ENCODE measurements around the gene PRKCE.

Gene PRKCE

GRCh38 chr2:45898819-45899218 is 247.3 kb downstream of the PRKCE start:
- Histone ChIP-seq H3K4me3 (no peak overlapping the region), H3K36me3 (no peaks in the 10 kb centered on the region), H3K27me3 (no peaks in the 10 kb centered on the region), H3K27ac (no peak overlapping the region), H3K9me3 (no peaks in the 10 kb centered on the region), H3K4me1 (peaks cover 0 to 8% (median 0%) of the 10 kb centered on the region in 4 donors)
- intact Hi-C loops (cut with DNase I; ENCODE audit: low total_unique reads) = no loop called here
- TF ChIP-seq, protein P1, sequence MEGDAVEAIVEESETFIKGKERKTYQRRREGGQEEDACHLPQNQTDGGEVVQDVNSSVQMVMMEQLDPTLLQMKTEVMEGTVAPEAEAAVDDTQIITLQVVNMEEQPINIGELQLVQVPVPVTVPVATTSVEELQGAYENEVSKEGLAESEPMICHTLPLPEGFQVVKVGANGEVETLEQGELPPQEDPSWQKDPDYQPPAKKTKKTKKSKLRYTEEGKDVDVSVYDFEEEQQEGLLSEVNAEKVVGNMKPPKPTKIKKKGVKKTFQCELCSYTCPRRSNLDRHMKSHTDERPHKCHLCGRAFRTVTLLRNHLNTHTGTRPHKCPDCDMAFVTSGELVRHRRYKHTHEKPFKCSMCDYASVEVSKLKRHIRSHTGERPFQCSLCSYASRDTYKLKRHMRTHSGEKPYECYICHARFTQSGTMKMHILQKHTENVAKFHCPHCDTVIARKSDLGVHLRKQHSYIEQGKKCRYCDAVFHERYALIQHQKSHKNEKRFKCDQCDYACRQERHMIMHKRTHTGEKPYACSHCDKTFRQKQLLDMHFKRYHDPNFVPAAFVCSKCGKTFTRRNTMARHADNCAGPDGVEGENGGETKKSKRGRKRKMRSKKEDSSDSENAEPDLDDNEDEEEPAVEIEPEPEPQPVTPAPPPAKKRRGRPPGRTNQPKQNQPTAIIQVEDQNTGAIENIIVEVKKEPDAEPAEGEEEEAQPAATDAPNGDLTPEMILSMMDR (IDR thresholded peaks at IDR 0.05) = no peak
- DNase-seq = no peak

GRCh38 chr2:45899926-45900325 is 248.5 kb downstream of the PRKCE start:
- no peak overlapping the region for H3K4me3 ChIP-seq
- TF ChIP-seq, protein P1 (IDR thresholded peaks at IDR 0.05) = no peak
- no peaks in the 10 kb centered on the region for H3K27me3 ChIP-seq
- H3K36me3 ChIP-seq = no peaks in the 10 kb centered on the region
- H3K27ac ChIP-seq = no peak overlapping the region
- no peak for DNase-seq
- H3K9me3 ChIP-seq = no peaks in the 10 kb centered on the region
- H3K4me1 ChIP-seq = peaks cover 0 to 8% (median 2%) of the 10 kb centered on the region in 4 donors
- intact Hi-C loops (cut with DNase I; ENCODE audit: low total_unique reads) = no loop called here

- no peaks in the 10 kb centered on the region for H3K27me3 ChIP-seq
- no peak overlapping the region for H3K4me3 ChIP-seq
- intact Hi-C loops (cut with DNase I; ENCODE audit: low total_unique reads) = no loop called here
- peaks cover 0 to 7% (median 0%) of the 10 kb centered on the region in 4 donors for H3K4me1 ChIP-seq
- no peak for DNase-seq
- no peaks in the 10 kb centered on the region for H3K36me3 ChIP-seq
- H3K27ac ChIP-seq = no peak overlapping the region
- H3K9me3 ChIP-seq = no peaks in the 10 kb centered on the region
- TF ChIP-seq, protein P1 (IDR thresholded peaks at IDR 0.05) = no peak
These were observed 250.1 kb downstream of the PRKCE start for GRCh38 chr2:45901468-45902032.

DNA sequence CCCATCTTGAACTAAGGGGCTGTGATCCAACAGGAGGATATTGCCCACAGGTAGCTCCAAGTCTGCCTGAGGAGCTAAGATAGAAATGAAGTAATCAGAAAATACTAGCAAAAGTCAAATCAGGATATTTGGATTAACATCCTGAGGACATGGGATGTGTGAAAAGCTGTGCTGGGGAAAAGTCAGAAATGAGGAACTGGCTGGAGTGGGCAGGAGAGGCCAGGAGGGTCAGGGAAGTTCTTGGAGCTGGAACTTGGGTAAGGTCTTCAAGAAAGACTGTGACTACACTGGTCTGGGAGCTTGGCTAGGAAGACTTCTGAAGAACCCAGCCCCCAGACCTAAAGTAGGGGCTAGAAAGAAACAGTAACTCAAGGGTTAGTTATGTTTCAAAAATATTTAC is 250.9 kb downstream of the PRKCE start:
- H3K4me1 ChIP-seq = peaks cover 0 to 7% (median 0%) of the 10 kb centered on the region in 4 donors
- no peak overlapping the region for H3K27ac ChIP-seq
- H3K36me3 ChIP-seq = no peaks in the 10 kb centered on the region
- no peak for DNase-seq
- intact Hi-C loops (cut with DNase I; ENCODE audit: low total_unique reads) = no loop called here
- no peaks in the 10 kb centered on the region for H3K27me3 ChIP-seq
- no peak overlapping the region for H3K4me3 ChIP-seq
- TF ChIP-seq, protein P1 (IDR thresholded peaks at IDR 0.05) = no peak
- no peaks in the 10 kb centered on the region for H3K9me3 ChIP-seq

- H3K4me3 ChIP-seq = no peak overlapping the region
- H3K27me3 ChIP-seq = no peaks in the 10 kb centered on the region
- TF ChIP-seq, protein P1 (IDR thresholded peaks at IDR 0.05) = no peak
- no peaks in the 10 kb centered on the region for H3K9me3 ChIP-seq
- no peak overlapping the region for H3K27ac ChIP-seq
- intact Hi-C loops (cut with DNase I; ENCODE audit: low total_unique reads) = no loop called here
- DNase-seq = no peak
- no peaks in the 10 kb centered on the region for H3K36me3 ChIP-seq
- peaks cover 0 to 7% (median 0%) of the 10 kb centered on the region in 4 donors for H3K4me1 ChIP-seq
These were observed 251.4 kb downstream of the PRKCE start for GRCh38 chr2:45902781-45903375.
